Measurements from ENCODE around the gene JAM3. TPM values are rescaled to one million over a fixed set of nuclear protein-coding genes. Genes with fewer than 3 reads are reported as not detected.

The JAM3 gene
- total and polyA plus RNA-seq, 2 of the 8 experiments (the other 6 are each of a cell fraction or from before 2014, with no cell fraction given) = 19.6 to 42.8 TPM

DNA sequence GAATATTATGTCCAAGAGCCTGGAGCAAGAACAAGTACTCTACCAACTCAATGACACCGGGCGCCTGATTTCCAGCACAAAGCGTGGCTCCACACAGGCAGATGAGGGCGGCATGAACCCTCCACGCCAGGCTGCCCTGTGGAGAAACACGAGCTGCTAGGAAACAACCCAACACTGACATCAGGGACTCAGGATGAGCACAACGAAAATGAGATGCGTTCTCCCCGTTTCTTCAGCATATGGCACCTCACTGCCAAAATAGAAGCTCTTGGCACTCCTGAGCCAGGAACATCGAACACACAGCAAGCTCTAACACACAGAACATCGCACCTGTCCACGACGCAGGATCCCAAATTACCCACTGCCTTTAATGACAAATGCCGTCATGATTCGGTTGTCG is 86.6 kb downstream of the JAM3 start (continued):
- no peak for TF ChIP-seq GTF2F1 (IDR thresholded peaks at IDR 0.05; ENCODE audit: borderline replicate concordance, low read depth, low read length)

Measured in H1 (cell line).